Measurements from ENCODE around the gene CACNA1F. TPM values are rescaled to one million over a fixed set of nuclear protein-coding genes. Genes with fewer than 3 reads are reported as not detected.

Gene CACNA1F
- 1 to 10 TPM in 1 of 4 donors, under 1 TPM in 2, not detected in 1; 0.32 to 2.8 (median 0.96) TPM for total RNA-seq

DNA sequence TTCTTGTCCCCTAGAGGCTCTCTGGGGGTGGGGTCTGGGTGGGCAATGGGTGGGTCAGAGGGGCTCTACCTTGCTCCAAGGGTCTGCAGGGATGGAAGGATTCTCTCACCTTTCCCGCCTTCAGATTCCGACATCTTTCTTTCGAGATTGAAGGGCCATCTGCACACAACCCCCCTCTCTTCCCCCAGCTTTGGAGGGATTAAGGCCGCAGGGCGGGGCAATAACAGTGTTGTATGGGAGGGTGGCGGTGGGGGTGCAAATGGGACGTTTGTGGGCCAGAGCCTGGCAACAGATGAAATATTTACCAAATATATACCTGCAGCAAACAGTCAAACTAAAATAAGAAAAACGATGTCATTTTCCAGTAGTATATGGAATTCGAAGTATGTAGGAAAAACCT is at the start of gene CACNA1F:
Gene CACNA1F, minus strand, starts transcription at position 165 of the 400 bp plus-strand sequence. Its CDS starts 31 bp downstream, at position 134.
- H3K27ac ChIP-seq: no peak within 1 kb of the TSS
- peaks cover 0 to 11% (median 2%) of the 10 kb centered on the region in 4 donors for H3K4me1 ChIP-seq
- TF ChIP-seq, protein P1, sequence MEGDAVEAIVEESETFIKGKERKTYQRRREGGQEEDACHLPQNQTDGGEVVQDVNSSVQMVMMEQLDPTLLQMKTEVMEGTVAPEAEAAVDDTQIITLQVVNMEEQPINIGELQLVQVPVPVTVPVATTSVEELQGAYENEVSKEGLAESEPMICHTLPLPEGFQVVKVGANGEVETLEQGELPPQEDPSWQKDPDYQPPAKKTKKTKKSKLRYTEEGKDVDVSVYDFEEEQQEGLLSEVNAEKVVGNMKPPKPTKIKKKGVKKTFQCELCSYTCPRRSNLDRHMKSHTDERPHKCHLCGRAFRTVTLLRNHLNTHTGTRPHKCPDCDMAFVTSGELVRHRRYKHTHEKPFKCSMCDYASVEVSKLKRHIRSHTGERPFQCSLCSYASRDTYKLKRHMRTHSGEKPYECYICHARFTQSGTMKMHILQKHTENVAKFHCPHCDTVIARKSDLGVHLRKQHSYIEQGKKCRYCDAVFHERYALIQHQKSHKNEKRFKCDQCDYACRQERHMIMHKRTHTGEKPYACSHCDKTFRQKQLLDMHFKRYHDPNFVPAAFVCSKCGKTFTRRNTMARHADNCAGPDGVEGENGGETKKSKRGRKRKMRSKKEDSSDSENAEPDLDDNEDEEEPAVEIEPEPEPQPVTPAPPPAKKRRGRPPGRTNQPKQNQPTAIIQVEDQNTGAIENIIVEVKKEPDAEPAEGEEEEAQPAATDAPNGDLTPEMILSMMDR (IDR thresholded peaks at IDR 0.05): no peak
- TF ChIP-seq POLR2AphosphoS5 (IDR thresholded peaks at IDR 0.05) (no peak), EP300 (IDR thresholded peaks at IDR 0.05; ENCODE audit: low read depth) (no peak), POLR2A (IDR thresholded peaks at IDR 0.05) (no peak)
- DNase-seq: no peak
- no peaks in the 10 kb centered on the region for H3K27me3 ChIP-seq
- intact Hi-C loops (cut with DNase I; ENCODE audit: low total_unique reads) (no loop called here), in situ Hi-C loops (cut with MboI; ENCODE audit: low pct_ligation_motif_present in 1 of 4, low pct_unique_long_range_greater_than_20kb in 1 of 4, low sequenced_read_pairs in 3 of 4) (no loop called here)
- H3K9me3 ChIP-seq: no peaks in the 10 kb centered on the region
- no peaks in the 10 kb centered on the region for H3K36me3 ChIP-seq
- no peak within 1 kb of the TSS for H3K4me3 ChIP-seq
- 76% methylated on average over 9 of the region's 9 CpGs; no CpG with 5 or more reads in 1 of the 2 donors for WGBS, 2 donors (ENCODE audit: low coverage in 1 of 2)

DNA sequence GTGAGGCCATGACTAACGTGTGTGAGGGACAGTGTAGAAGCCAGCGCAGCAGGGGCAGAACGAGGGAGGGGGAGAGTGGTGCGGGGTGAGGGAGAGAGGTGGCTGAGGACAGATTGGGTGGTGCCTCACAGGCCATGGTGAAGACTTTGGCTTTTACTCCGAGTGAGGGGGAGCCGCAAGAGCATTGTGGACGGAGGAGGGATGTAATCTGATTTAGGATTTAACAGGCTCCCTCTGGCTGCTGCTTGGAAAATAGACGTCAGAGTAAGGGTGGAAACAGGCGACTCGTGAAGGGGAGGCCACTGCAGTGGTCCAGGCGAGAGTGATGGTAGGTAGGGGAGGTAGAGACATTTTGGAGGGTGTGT is 49.5 kb upstream of the CACNA1F start:
- no peaks in the 10 kb centered on the region for H3K4me1 ChIP-seq
- no peaks in the 10 kb centered on the region for H3K9me3 ChIP-seq
- DNase-seq: no peak
- intact Hi-C loops (cut with DNase I; ENCODE audit: low total_unique reads) (no loop called here), in situ Hi-C loops (cut with MboI; ENCODE audit: low pct_ligation_motif_present in 1 of 4, low pct_unique_long_range_greater_than_20kb in 1 of 4, low sequenced_read_pairs in 3 of 4) (no loop called here)
- H3K27ac ChIP-seq: no peak overlapping the region
- TF ChIP-seq, protein P1 (IDR thresholded peaks at IDR 0.05): peak in 1 of 5 experiments; percentile 7
- no peak for TF ChIP-seq EP300 (IDR thresholded peaks at IDR 0.05; ENCODE audit: low read depth)
- no peaks in the 10 kb centered on the region for H3K36me3 ChIP-seq
- WGBS, 2 donors (ENCODE audit: low coverage in 1 of 2): 40% methylated on average over 11 of the region's 11 CpGs; no CpG with 5 or more reads in 1 of the 2 donors
- H3K27me3 ChIP-seq: no peaks in the 10 kb centered on the region
- H3K4me3 ChIP-seq: no peak overlapping the region

DNA sequence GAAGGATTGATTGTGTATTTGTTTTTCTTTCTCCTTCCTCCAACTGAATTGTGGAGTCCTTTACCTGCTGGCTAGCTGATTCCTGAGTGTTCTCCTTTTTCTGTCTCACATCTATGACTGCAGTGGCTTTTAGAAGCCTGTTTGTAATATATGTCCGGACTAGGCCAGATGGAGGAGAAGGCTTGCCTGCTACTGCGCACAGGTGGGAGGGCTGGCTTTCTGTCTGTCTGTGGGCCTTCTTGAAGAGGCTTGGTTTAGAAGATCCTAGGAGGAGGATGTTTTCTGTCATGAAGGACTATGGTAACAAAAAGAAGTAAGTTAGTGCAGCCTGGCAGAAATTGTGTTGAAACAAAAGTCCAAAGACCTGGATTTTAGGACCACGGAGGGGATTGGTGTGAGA is 44.9 kb upstream of the CACNA1F start:
- H3K9me3 ChIP-seq: no peaks in the 10 kb centered on the region
- no peaks in the 10 kb centered on the region for H3K36me3 ChIP-seq
- intact Hi-C loops (cut with DNase I; ENCODE audit: low total_unique reads): no loop called here
- no peak overlapping the region for H3K4me3 ChIP-seq
- no peaks in the 10 kb centered on the region for H3K4me1 ChIP-seq
- in situ Hi-C loops (cut with MboI; ENCODE audit: low pct_ligation_motif_present in 1 of 4, low pct_unique_long_range_greater_than_20kb in 1 of 4, low sequenced_read_pairs in 3 of 4): no loop called here
- H3K27ac ChIP-seq: no peak overlapping the region
- WGBS, 2 donors (ENCODE audit: low coverage in 1 of 2): 89% methylated on average over 3 of the region's 3 CpGs; no CpG with 5 or more reads in 1 of the 2 donors
- DNase-seq: no peak
- TF ChIP-seq, protein P1 (IDR thresholded peaks at IDR 0.05): no peak
- TF ChIP-seq EP300 (IDR thresholded peaks at IDR 0.05; ENCODE audit: low read depth) (no peak), POLR2A (IDR thresholded peaks at IDR 0.05) (no peak), POLR2AphosphoS5 (IDR thresholded peaks at IDR 0.05) (no peak)
- H3K27me3 ChIP-seq: no peaks in the 10 kb centered on the region

DNA sequence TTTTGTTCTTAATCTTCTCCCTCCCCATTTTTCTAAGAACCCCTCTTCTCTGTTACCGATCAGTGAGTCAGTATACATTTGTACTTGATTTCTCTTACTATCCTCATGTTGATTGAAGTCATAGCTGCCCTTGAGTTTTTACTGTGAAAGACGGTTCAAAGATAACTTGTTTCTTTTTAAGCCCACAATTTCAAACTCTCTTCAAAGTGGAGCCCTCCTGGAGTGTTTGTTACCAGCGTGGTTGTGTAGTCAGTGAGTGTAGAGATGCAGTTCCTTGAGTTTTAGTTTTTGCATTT is 44.3 kb upstream of the CACNA1F start:
- H3K4me3 ChIP-seq: no peak overlapping the region
- TF ChIP-seq, protein P1 (IDR thresholded peaks at IDR 0.05): no peak
- TF ChIP-seq POLR2A (IDR thresholded peaks at IDR 0.05): no peak
- no peak for TF ChIP-seq POLR2AphosphoS5 (IDR thresholded peaks at IDR 0.05)
- no peak for TF ChIP-seq EP300 (IDR thresholded peaks at IDR 0.05; ENCODE audit: low read depth)
- intact Hi-C loops (cut with DNase I; ENCODE audit: low total_unique reads): no loop called here
- no peaks in the 10 kb centered on the region for H3K36me3 ChIP-seq
- H3K27me3 ChIP-seq: no peaks in the 10 kb centered on the region
- no peaks in the 10 kb centered on the region for H3K9me3 ChIP-seq
- WGBS, 2 donors (ENCODE audit: low coverage in 1 of 2): 72% methylated on average over 3 of the region's 3 CpGs; no CpG with 5 or more reads in 1 of the 2 donors
- in situ Hi-C loops (cut with MboI; ENCODE audit: low pct_ligation_motif_present in 1 of 4, low pct_unique_long_range_greater_than_20kb in 1 of 4, low sequenced_read_pairs in 3 of 4): no loop called here
- peaks cover 0 to 2% (median under 1%) of the 10 kb centered on the region in 4 donors for H3K4me1 ChIP-seq
- H3K27ac ChIP-seq: no peak overlapping the region
- DNase-seq: no peak
